ENCODE data around the gene G6PC3. TPM values are rescaled to one million over a fixed set of nuclear protein-coding genes. Genes with fewer than 3 reads are reported as not detected.
"Not testable (repeated sequence)": the region's sequence is repeated elsewhere in the genome, so short reads cannot be mapped to it uniquely, and the experiment has no call there.

Gene G6PC3
- polyA plus RNA-seq, 2 donors = 36.3 to 43.5 TPM

DNA sequence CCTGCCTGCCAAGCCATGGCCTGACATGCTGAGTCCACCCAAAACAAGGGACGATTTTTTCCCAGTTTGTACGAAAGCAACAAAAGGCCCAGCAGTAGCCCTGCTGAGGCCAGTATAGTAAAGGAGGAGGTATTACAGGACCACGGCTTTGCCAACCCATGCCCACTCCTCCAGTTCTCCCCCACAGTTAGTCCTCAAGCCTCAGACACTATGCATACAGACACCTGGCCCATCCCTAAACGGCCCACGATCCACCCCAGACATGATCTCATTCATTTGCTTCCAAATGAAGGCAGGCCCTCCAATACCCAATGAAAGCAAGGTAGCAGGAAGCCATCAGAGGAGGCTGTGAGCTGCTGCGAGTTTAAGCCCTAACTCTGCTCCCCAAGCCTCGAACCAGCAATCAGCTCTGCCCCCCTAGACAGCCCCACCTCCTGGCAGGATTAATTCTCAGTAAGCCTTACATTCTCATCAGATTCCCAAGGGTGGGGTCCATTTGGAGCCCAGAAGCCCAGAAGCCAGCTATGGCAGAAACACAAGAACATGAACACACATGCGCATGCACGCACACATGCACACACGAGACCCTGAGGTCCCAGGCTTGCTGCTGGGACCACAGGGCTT, 48.0 kb downstream of the G6PC3 start:
- no peaks in the 10 kb centered on the region for H3K9me3 ChIP-seq (ENCODE audit: control insufficient read depth in 2 of 2, insufficient read depth in 1 of 2, low read depth in 1 of 2, low read length in 1 of 2)
- peak overlapping the region; percentile 52 to 82 for H3K27ac ChIP-seq (ENCODE audit: low read depth in 2 of 2, low read length in 1 of 2)
- no peak overlapping the region for H3K4me3 ChIP-seq (ENCODE audit: low read depth in 1 of 2, low read length in 2 of 2)
- peaks cover 9 to 10% of the 10 kb centered on the region in 2 donors for H3K36me3 ChIP-seq (ENCODE audit: control insufficient read depth in 2 of 2, insufficient read depth in 2 of 2, low read length in 1 of 2)
- peaks cover 16 to 31% of the 10 kb centered on the region in 2 donors for H3K4me1 ChIP-seq (ENCODE audit: control insufficient read depth in 2 of 2, insufficient read depth in 2 of 2, low read length in 1 of 2)
- H3K27me3 ChIP-seq (ENCODE audit: control insufficient read depth in 1 of 2, insufficient read depth in 2 of 2, low read length in 2 of 2) = no peaks in the 10 kb centered on the region
- 52 to 63% methylated on average over 10 of the region's 10 CpGs for WGBS, 2 donors

DNA sequence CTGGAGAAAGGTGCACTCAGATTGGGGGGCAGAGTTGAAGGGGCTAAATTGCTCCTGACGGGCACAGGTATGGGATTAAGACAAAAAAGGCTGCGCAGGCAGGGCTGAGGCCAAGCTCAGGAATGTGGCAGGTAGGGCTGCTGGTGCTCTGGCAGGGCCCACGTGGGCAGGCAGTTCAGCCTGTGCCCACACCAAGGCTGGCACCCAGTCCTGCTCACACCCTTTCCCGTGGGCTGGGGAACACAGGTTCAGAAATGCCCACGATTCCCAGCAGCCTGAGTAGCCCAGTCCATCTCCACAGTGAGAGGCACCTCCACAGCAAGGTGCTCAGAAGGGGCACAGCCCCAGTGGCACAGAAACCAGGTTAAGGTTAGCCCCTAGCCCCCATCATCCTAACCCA, 48.5 kb downstream of the G6PC3 start:
- Histone ChIP-seq H3K4me1 (ENCODE audit: control insufficient read depth in 2 of 2, insufficient read depth in 2 of 2, low read length in 1 of 2) (peaks cover 11 to 26% of the 10 kb centered on the region in 2 donors), H3K27me3 (ENCODE audit: control insufficient read depth in 1 of 2, insufficient read depth in 2 of 2, low read length in 2 of 2) (no peaks in the 10 kb centered on the region), H3K9me3 (ENCODE audit: control insufficient read depth in 2 of 2, insufficient read depth in 1 of 2, low read depth in 1 of 2, low read length in 1 of 2) (no peaks in the 10 kb centered on the region), H3K4me3 (ENCODE audit: low read depth in 1 of 2, low read length in 2 of 2) (no peak overlapping the region), H3K36me3 (ENCODE audit: control insufficient read depth in 2 of 2, insufficient read depth in 2 of 2, low read length in 1 of 2) (peaks cover 7 to 8% of the 10 kb centered on the region in 2 donors), H3K27ac (ENCODE audit: low read depth in 2 of 2, low read length in 1 of 2) (peak overlapping the region; percentile 52 to 82)
- WGBS, 2 donors = 41 to 44% methylated on average over 5 of the region's 5 CpGs

DNA sequence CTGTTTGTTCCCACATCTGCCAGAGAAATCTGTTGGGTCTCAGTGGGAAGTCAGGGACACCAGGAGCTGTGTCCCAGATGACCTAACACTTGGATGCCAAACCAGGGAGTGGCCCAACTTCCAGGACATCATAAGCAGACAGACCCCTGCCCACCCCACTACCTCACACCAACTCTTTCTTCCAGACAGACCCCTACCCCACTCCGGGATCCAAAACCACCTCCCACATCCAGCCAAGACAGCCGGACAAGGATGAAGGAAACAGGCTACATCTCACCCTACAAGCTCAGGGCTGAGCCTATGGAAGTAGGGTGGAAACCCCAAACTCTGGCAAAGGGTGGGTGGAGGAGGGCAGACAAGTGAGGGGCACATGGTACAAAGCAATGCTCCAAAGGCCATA, 49.3 kb downstream of the G6PC3 start:
- Histone ChIP-seq H3K9me3 (ENCODE audit: control insufficient read depth in 2 of 2, insufficient read depth in 1 of 2, low read depth in 1 of 2, low read length in 1 of 2) (no peaks in the 10 kb centered on the region), H3K4me3 (ENCODE audit: low read depth in 1 of 2, low read length in 2 of 2) (no peak overlapping the region), H3K36me3 (ENCODE audit: control insufficient read depth in 2 of 2, insufficient read depth in 2 of 2, low read length in 1 of 2) (peaks cover 4 to 5% of the 10 kb centered on the region in 2 donors), H3K4me1 (ENCODE audit: control insufficient read depth in 2 of 2, insufficient read depth in 2 of 2, low read length in 1 of 2) (peaks cover 5 to 21% of the 10 kb centered on the region in 2 donors), H3K27ac (ENCODE audit: low read depth in 2 of 2, low read length in 1 of 2) (peak overlapping the region; percentile 14 to 82), H3K27me3 (ENCODE audit: control insufficient read depth in 1 of 2, insufficient read depth in 2 of 2, low read length in 2 of 2) (no peaks in the 10 kb centered on the region)
- 92 to 95% methylated on average over 2 of the region's 2 CpGs for WGBS, 2 donors

DNA sequence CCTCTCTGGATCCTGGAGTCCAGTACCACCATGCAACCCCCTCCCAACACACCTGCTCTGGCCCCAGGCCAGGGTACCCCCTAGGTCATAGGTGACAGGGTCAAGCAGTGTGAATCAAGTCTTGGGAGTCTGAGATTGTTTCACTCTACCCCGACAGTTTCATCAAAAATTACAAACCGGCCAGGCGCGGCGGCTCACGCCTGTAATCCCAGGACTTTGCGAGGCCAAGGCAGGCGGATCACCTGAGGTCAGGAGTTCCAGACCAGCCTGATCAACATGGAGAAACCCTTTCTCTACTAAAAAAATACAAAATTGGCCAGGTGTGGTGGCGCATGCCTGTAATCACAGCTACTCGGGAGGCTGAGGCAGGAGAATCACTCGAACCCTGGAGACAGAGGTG, 49.7 kb downstream of the G6PC3 start:
- not testable (repeated sequence) for H3K36me3 ChIP-seq (ENCODE audit: control insufficient read depth in 2 of 2, insufficient read depth in 2 of 2, low read length in 1 of 2); H3K27ac ChIP-seq (ENCODE audit: low read depth in 2 of 2, low read length in 1 of 2); H3K9me3 ChIP-seq (ENCODE audit: control insufficient read depth in 2 of 2, insufficient read depth in 1 of 2, low read depth in 1 of 2, low read length in 1 of 2); H3K27me3 ChIP-seq (ENCODE audit: control insufficient read depth in 1 of 2, insufficient read depth in 2 of 2, low read length in 2 of 2); H3K4me3 ChIP-seq (ENCODE audit: low read depth in 1 of 2, low read length in 2 of 2)
- peaks cover 5 to 21% of the 10 kb centered on the region in 2 donors for H3K4me1 ChIP-seq (ENCODE audit: control insufficient read depth in 2 of 2, insufficient read depth in 2 of 2, low read length in 1 of 2)
- WGBS, 2 donors = 88 to 93% methylated on average over 11 of the region's 11 CpGs

DNA sequence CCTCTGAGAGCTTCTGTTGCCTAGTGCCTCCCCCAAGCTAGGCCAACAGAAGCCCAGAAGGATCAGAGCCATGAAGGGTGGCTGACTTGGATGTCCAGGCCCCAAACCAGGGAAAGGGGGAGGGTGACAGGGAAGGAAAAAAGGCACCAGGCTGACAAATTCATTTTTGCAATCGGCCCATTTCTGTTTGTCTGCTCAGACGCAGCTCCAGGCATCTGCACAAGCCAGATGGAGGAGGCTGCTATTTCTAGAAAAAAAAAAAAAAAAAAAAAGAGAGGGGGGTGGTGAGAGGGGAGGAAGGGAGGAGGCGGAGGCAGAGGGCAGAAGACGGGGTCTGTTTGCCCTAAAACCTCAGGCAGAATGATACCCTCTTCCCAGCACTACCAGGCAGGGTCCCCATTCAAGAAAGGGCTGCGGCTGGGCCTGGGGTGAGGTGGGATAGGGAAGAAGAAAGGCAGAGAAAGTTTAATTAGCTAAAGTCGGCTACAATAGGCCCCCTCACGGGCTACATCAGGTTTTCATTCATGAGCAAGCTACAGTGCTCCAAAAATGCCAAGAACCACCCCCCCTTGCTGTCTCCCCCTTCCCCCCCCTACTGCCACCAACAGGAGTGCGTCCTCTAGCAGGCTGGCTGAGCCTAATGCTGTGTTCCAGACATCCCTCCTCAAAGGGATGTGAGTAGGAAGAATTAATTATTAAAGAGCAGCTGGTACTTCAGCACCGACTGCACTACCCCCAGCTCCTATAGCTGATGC, 50.5 kb downstream of the G6PC3 start:
- WGBS, 2 donors = 53% methylated on average over 9 of the region's 9 CpGs
- Histone ChIP-seq H3K9me3 (ENCODE audit: control insufficient read depth in 2 of 2, insufficient read depth in 1 of 2, low read depth in 1 of 2, low read length in 1 of 2) (no peaks in the 10 kb centered on the region), H3K27me3 (ENCODE audit: control insufficient read depth in 1 of 2, insufficient read depth in 2 of 2, low read length in 2 of 2) (no peaks in the 10 kb centered on the region), H3K27ac (ENCODE audit: low read depth in 2 of 2, low read length in 1 of 2) (no peak overlapping the region), H3K4me3 (ENCODE audit: low read depth in 1 of 2, low read length in 2 of 2) (no peak overlapping the region), H3K36me3 (ENCODE audit: control insufficient read depth in 2 of 2, insufficient read depth in 2 of 2, low read length in 1 of 2) (peaks cover 2 to 5% of the 10 kb centered on the region in 2 donors), H3K4me1 (ENCODE audit: control insufficient read depth in 2 of 2, insufficient read depth in 2 of 2, low read length in 1 of 2) (peaks cover 5 to 21% of the 10 kb centered on the region in 2 donors)

DNA sequence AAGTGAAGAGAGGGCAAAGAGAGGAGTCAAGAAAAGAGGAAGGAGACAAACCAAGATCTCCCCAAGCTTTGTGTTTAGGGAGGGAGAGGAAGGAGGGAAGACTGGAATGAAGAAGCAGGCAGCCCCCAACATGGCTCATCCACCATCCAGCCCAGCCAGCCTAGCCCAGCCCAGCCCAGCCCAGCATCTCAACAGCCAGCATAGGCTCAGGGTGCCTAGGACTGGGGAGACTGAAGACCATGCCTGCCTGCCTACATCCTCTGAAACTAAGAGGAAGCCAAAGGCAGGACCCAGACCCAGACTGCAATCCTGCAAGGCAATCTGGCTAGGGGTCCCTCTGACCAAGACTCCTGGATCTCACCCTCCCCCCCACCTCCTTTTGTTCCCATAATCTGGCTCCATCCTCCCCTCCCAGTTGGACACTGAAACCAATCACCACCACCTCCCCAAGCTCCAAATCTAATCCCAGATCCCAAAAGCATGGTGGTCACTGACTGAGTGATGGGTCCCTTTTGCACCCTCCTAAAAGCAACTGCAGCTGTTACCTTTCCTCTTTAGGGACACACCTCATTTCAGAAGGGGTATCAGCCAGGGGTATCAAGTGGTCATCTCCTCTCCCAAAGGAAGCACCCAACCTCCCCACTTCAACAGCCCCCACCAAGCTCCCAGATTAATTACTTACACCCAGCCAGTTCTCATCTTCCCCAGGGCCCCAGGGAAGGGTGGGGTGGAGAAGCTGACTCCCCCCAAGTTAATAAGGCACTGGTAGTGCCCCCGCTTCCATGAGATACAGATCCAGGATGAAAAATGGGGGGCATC, 51.7 kb downstream of the G6PC3 start:
- Histone ChIP-seq H3K27me3 (ENCODE audit: control insufficient read depth in 1 of 2, insufficient read depth in 2 of 2, low read length in 2 of 2) (no peaks in the 10 kb centered on the region), H3K4me3 (ENCODE audit: low read depth in 1 of 2, low read length in 2 of 2) (peak overlapping the region; percentile 72 to 87), H3K4me1 (ENCODE audit: control insufficient read depth in 2 of 2, insufficient read depth in 2 of 2, low read length in 1 of 2) (peaks cover 5 to 21% of the 10 kb centered on the region in 2 donors), H3K36me3 (ENCODE audit: control insufficient read depth in 2 of 2, insufficient read depth in 2 of 2, low read length in 1 of 2) (peaks cover under 1 to 2% of the 10 kb centered on the region in 2 donors), H3K27ac (ENCODE audit: low read depth in 2 of 2, low read length in 1 of 2) (peak overlapping the region in 1 of 2 donors; percentile 96), H3K9me3 (ENCODE audit: control insufficient read depth in 2 of 2, insufficient read depth in 1 of 2, low read depth in 1 of 2, low read length in 1 of 2) (no peaks in the 10 kb centered on the region)
- 26 to 32% methylated on average over 1 of the region's 1 CpG for WGBS, 2 donors

DNA sequence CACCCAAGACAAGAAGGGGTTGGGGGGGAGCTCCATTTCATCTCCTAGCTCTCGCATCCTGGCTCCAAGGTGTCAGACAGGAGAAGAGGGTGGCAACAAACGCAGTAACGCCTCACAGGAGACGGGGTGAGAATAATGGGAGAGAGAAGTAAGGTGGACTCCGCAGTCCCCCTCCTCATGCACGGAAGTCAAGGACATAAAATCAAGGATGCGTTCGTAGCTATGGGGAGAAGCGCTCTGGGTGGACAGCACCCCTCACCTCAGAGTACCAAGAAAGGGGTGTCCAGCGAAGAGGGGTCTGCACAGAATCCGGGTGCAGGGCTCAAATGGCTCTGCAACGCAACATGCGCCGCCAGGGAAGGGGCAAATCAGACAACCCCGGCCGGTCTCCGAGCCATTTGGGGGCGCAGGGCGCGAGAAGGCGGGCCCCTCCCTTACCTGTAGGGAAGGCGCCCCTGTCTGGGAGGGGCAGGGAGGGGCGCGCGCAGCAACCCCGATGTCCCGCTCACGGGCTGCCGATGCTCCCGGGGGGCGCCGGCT, 52.4 kb downstream of the G6PC3 start:
- no peaks in the 10 kb centered on the region for H3K36me3 ChIP-seq (ENCODE audit: control insufficient read depth in 2 of 2, insufficient read depth in 2 of 2, low read length in 1 of 2)
- no peaks in the 10 kb centered on the region for H3K9me3 ChIP-seq (ENCODE audit: control insufficient read depth in 2 of 2, insufficient read depth in 1 of 2, low read depth in 1 of 2, low read length in 1 of 2)
- peaks cover 5 to 21% of the 10 kb centered on the region in 2 donors for H3K4me1 ChIP-seq (ENCODE audit: control insufficient read depth in 2 of 2, insufficient read depth in 2 of 2, low read length in 1 of 2)
- peak overlapping the region; percentile 77 to 96 for H3K27ac ChIP-seq (ENCODE audit: low read depth in 2 of 2, low read length in 1 of 2)
- H3K4me3 ChIP-seq (ENCODE audit: low read depth in 1 of 2, low read length in 2 of 2) = peak overlapping the region; percentile 72 to 87
- no peaks in the 10 kb centered on the region for H3K27me3 ChIP-seq (ENCODE audit: control insufficient read depth in 1 of 2, insufficient read depth in 2 of 2, low read length in 2 of 2)
- 1% methylated on average over 25 to 32 of the region's 32 CpGs for WGBS, 2 donors

DNA sequence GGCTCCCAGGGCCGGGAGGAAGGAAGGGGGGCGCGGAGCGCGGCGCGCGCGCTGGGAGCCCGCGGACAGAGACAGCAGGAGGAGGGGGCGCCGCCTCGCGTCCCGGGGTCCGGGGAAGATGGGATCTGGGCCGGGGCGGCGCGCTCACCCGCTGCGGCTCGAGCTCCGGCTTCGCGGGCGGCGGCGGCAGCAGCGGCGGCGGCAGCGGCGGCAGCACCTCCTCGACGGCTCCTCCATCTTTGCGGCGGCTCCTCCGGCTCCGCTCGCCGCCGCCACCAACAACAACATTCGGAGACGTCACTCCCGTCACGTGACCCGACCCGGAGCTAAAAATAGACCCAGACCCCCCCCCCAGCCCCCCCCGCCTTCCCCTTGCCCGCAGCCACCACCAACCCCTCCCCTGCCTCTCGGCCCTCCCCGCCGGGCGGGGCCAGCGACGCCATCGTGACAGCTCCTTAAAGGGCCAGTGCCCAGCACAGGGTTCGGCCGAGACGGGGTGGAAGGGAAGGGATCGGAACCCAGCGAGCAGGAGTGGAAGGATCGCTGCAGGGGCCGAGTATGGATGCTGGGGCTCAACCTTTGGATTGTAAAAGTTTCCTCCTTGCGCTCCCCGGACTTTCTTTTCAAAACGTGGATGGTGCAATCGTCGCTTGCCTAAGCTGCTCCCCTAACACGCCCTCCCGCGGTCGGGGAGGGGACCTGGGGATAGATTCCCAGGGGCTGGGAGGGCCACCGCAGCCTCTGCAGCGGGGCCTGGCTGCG, 53.0 kb downstream of the G6PC3 start, which contains the start of gene HDAC5:
Gene HDAC5 (minus strand): TSS at position 286 of the 762 bp plus-strand sequence. CDS start 6,126 bp downstream, outside the sequence.
- Histone ChIP-seq H3K9me3 (ENCODE audit: control insufficient read depth in 2 of 2, insufficient read depth in 1 of 2, low read depth in 1 of 2, low read length in 1 of 2) (no peaks in the 10 kb centered on the region), H3K27ac (ENCODE audit: low read depth in 2 of 2, low read length in 1 of 2) (peak within 1 kb of the TSS; percentile 77 to 98), H3K4me3 (ENCODE audit: low read depth in 1 of 2, low read length in 2 of 2) (peak within 1 kb of the TSS; percentile 72 to 87), H3K27me3 (ENCODE audit: control insufficient read depth in 1 of 2, insufficient read depth in 2 of 2, low read length in 2 of 2) (no peaks in the 10 kb centered on the region), H3K4me1 (ENCODE audit: control insufficient read depth in 2 of 2, insufficient read depth in 2 of 2, low read length in 1 of 2) (peaks cover 5 to 17% of the 10 kb centered on the region in 2 donors), H3K36me3 (ENCODE audit: control insufficient read depth in 2 of 2, insufficient read depth in 2 of 2, low read length in 1 of 2) (no peaks in the 10 kb centered on the region)
- 0 to 1% methylated on average over 40 to 78 of the region's 78 CpGs for WGBS, 2 donors

DNA sequence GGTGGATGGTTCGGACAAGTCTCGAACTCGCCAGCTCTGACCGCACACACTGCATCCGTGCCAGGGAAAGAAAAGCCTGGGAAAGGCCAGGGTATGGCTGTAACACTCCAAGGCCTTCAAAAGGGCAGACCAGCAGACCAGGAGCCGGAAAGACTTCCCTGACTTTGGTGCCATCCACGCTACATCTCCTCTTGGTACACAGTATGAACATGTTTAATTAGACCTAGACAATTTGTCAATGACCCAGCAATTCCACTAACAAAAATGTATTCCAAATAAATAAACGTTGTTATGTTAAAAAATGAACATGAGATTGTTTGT, 53.5 kb downstream of the G6PC3 start:
- Histone ChIP-seq H3K9me3 (ENCODE audit: control insufficient read depth in 2 of 2, insufficient read depth in 1 of 2, low read depth in 1 of 2, low read length in 1 of 2) (no peaks in the 10 kb centered on the region), H3K36me3 (ENCODE audit: control insufficient read depth in 2 of 2, insufficient read depth in 2 of 2, low read length in 1 of 2) (no peaks in the 10 kb centered on the region), H3K4me3 (ENCODE audit: low read depth in 1 of 2, low read length in 2 of 2) (peak overlapping the region; percentile 45 to 72), H3K27me3 (ENCODE audit: control insufficient read depth in 1 of 2, insufficient read depth in 2 of 2, low read length in 2 of 2) (no peaks in the 10 kb centered on the region), H3K27ac (ENCODE audit: low read depth in 2 of 2, low read length in 1 of 2) (peak overlapping the region; percentile 73 to 98), H3K4me1 (ENCODE audit: control insufficient read depth in 2 of 2, insufficient read depth in 2 of 2, low read length in 1 of 2) (peaks cover 5 to 12% of the 10 kb centered on the region in 2 donors)
- WGBS, 2 donors = 2 to 4% methylated on average over 8 of the region's 8 CpGs
